ENCODE data around the gene TECTB.

The TECTB gene

GRCh38 chr10:112345743-112346142 lies 62.5 kb downstream of the TECTB start:
- in situ Hi-C loops (cut with MboI; ENCODE audit: low sequenced_read_pairs), result no loop called here

DNA sequence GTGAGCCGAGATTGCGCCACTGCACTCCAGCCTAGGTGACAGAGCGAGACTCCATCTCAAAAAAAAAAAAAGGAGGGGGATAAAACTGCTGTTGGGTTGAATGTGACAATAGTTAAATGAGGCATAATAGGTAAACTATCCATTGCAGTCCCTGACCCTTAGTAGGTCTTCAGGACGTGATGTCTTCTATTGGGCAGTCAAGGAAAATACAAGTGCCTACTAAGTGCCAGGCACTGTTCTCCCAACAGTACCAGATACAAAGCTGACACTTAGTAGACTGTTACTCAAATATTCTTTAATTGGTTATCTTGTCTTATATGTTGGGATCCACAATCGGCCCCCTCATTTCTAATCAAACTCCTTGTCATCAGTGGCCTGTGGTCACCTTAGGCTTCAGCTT lies 63.6 kb downstream of the TECTB start:
- in situ Hi-C loops (cut with MboI; ENCODE audit: low sequenced_read_pairs), result no loop called here

- in situ Hi-C loops (cut with MboI; ENCODE audit: low sequenced_read_pairs), result no loop called here
These were observed 64.8 kb downstream of the TECTB start for GRCh38 chr10:112347709-112348671.

GRCh38 chr10:112348759-112349158 lies 65.6 kb downstream of the TECTB start:
- in situ Hi-C loops (cut with MboI; ENCODE audit: low sequenced_read_pairs), result no loop called here

DNA sequence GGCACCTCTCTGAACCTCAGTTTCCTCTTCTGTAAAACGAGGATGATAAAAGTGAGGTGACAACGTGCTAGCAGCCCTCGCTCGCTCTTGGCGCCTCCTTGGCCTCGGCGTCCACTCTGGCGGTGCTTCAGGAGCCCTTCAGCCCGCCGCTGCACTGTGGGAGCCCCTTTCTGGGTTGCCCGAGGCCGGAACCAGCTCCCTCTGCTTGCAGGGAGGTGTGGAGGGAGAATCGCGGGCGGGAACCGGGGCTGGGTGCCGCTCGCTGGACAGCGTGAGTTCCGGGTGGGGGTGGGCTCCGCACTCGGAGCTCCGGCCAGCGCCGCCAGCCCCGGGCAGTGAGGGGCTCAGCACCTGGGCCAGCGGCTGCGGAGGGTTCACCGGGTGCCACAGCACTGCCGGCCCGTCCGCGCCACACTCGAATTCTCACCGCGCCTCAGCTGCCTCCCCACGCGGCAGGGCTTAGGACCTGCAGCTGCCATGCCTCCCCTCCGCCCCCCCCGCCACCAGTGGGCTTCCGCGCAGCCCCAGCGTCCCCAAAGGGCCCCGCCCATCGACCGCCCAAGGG lies 66.4 kb downstream of the TECTB start:
- in situ Hi-C loops (cut with MboI; ENCODE audit: low sequenced_read_pairs), result no loop called here

GRCh38 chr10:112351146-112351545 lies 67.9 kb downstream of the TECTB start:
- in situ Hi-C loops (cut with MboI; ENCODE audit: low sequenced_read_pairs), result no loop called here

GRCh38 chr10:112352044-112352443 lies 68.8 kb downstream of the TECTB start:
- in situ Hi-C loops (cut with MboI; ENCODE audit: low sequenced_read_pairs), result no loop called here

DNA sequence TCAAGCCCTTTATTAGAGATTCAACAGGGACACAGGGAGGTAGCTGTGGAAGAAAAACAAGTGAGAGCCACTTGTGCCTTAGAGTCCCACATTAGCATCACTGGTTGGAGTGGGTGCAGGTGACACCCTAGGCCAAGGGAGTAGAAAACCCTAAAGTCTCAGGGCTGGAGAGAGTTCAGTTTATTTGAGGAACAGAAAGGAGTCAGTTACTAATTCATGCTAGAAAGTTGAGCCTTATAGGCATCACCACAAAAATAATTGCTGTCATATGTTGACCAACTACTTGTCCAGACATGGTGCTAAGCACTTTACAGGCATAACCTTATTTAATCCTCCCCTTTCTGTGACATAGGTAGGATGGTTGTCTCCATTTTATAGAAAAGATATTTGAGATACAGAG lies 69.8 kb downstream of the TECTB start:
- in situ Hi-C loops (cut with MboI; ENCODE audit: low sequenced_read_pairs), result no loop called here
